Measurements from ENCODE around the gene RPLP2.

Gene RPLP2

GRCh38 chr11:843818-844692, 34.3 kb downstream of the RPLP2 start:
- in situ Hi-C loops (cut with HindIII; ENCODE audit: low pct_unique_long_range_greater_than_20kb, low sequenced_read_pairs) = no loop called here
- TF ChIP-seq JUND (IDR thresholded peaks at IDR 0.05; ENCODE audit: low read depth) = no peak
- DNase-seq (ENCODE audit: low read depth in 1 of 2, low spot score in 1 of 2) = peak; percentile 85 to 89

- in situ Hi-C loops (cut with HindIII; ENCODE audit: low pct_unique_long_range_greater_than_20kb, low sequenced_read_pairs) = no loop called here
- DNase-seq (ENCODE audit: low read depth in 1 of 2, low spot score in 1 of 2) = peak in 1 of 2 experiments; percentile 69
Observed at GRCh38 chr11:844693-845644, 35.2 kb downstream of the RPLP2 start.

GRCh38 chr11:845872-846495, 36.2 kb downstream of the RPLP2 start:
- TF ChIP-seq JUND (IDR thresholded peaks at IDR 0.05; ENCODE audit: low read depth) = no peak
- no peak for DNase-seq (ENCODE audit: low read depth in 1 of 2, low spot score in 1 of 2)
- in situ Hi-C loops (cut with HindIII; ENCODE audit: low pct_unique_long_range_greater_than_20kb, low sequenced_read_pairs) = no loop called here

More at GRCh38 chr11:844693-845644, 35.2 kb downstream of the RPLP2 start:
- TF ChIP-seq JUND (IDR thresholded peaks at IDR 0.05; ENCODE audit: low read depth) = no peak

- no peak for TF ChIP-seq JUND (IDR thresholded peaks at IDR 0.05; ENCODE audit: low read depth)
- in situ Hi-C loops (cut with HindIII; ENCODE audit: low pct_unique_long_range_greater_than_20kb, low sequenced_read_pairs) = no loop called here
- DNase-seq (ENCODE audit: low read depth in 1 of 2, low spot score in 1 of 2) = no peak
Observed at GRCh38 chr11:846496-847098, 36.8 kb downstream of the RPLP2 start.

- in situ Hi-C loops (cut with HindIII; ENCODE audit: low pct_unique_long_range_greater_than_20kb, low sequenced_read_pairs) = no loop called here
Observed at GRCh38 chr11:847876-848275, 38.1 kb downstream of the RPLP2 start.

GRCh38 chr11:848380-848931, 38.7 kb downstream of the RPLP2 start:
- DNase-seq (ENCODE audit: low read depth in 1 of 2, low spot score in 1 of 2) = peak in 1 of 2 experiments; percentile 88
- TF ChIP-seq JUND (IDR thresholded peaks at IDR 0.05; ENCODE audit: low read depth) = no peak
- in situ Hi-C loops (cut with HindIII; ENCODE audit: low pct_unique_long_range_greater_than_20kb, low sequenced_read_pairs) = no loop called here

More at GRCh38 chr11:847876-848275, 38.1 kb downstream of the RPLP2 start:
- DNase-seq (ENCODE audit: low read depth in 1 of 2, low spot score in 1 of 2) = no peak
- no peak for TF ChIP-seq JUND (IDR thresholded peaks at IDR 0.05; ENCODE audit: low read depth)

GRCh38 chr11:849104-849824, 39.5 kb downstream of the RPLP2 start:
- DNase-seq (ENCODE audit: low read depth in 1 of 2, low spot score in 1 of 2) = no peak
- no peak for TF ChIP-seq JUND (IDR thresholded peaks at IDR 0.05; ENCODE audit: low read depth)
- in situ Hi-C loops (cut with HindIII; ENCODE audit: low pct_unique_long_range_greater_than_20kb, low sequenced_read_pairs) = no loop called here

GRCh38 chr11:849951-850774, 40.4 kb downstream of the RPLP2 start:
- TF ChIP-seq JUND (IDR thresholded peaks at IDR 0.05; ENCODE audit: low read depth) = no peak
- DNase-seq (ENCODE audit: low read depth in 1 of 2, low spot score in 1 of 2) = no peak
- in situ Hi-C loops (cut with HindIII; ENCODE audit: low pct_unique_long_range_greater_than_20kb, low sequenced_read_pairs) = no loop called here

GRCh38 chr11:850775-851763, 41.3 kb downstream of the RPLP2 start:
- TF ChIP-seq JUND (IDR thresholded peaks at IDR 0.05; ENCODE audit: low read depth) = no peak
- DNase-seq (ENCODE audit: low read depth in 1 of 2, low spot score in 1 of 2) = no peak
- in situ Hi-C loops (cut with HindIII; ENCODE audit: low pct_unique_long_range_greater_than_20kb, low sequenced_read_pairs) = no loop called here
